GM18951 (cell line): ENCODE measurements around the gene CHRNG.
"Not testable (repeated sequence)": the region's sequence is repeated elsewhere in the genome, so short reads cannot be mapped to it uniquely, and the experiment has no call there.

Source experiments
- POLR2A ChIP-seq: IDR thresholded peaks from 4 replicates; pipeline ENCODE4 v1.6.1; 2011; ENCODE audit warnings: mild to moderate bottlenecking; ENCODE audit not compliant: insufficient read length, insufficient read depth; ENCODE audit errors: extremely low read depth
- in situ Hi-C: fragments of 300-500 bp; cut with MboI; formaldehyde crosslinking; loops from one replicate; pipeline ENCODE4 v1.12.0; 2022; ENCODE audit warnings: low sequenced_read_pairs, mixed read lengths, inconsistent platforms; ENCODE audit not compliant: unreplicated experiment

The CHRNG gene

GRCh38 chr2:232550354-232551249, 11.1 kb downstream of the CHRNG start, which contains the start of the genes EIF4E2 and TIGD1:
TSS of gene EIF4E2 (plus strand) at chr2:232550689. CDS start at chr2:232550725, 36 bp downstream.
TSS of gene TIGD1 (minus strand) at chr2:232550557. CDS start at chr2:232549882, 675 bp downstream.
- in situ Hi-C loops = no loop called here
- TF ChIP-seq POLR2A = peak; percentile 96

- in situ Hi-C loops = no loop called here
- TF ChIP-seq POLR2A = no peak
Observed at GRCh38 chr2:232551250-232551638, 11.8 kb downstream of the CHRNG start.

GRCh38 chr2:232551776-232552175, 12.3 kb downstream of the CHRNG start:
- TF ChIP-seq POLR2A = no peak
- in situ Hi-C loops = no loop called here

GRCh38 chr2:232556426-232556825, 16.9 kb downstream of the CHRNG start:
- TF ChIP-seq POLR2A = no peak
- in situ Hi-C loops = no loop called here

GRCh38 chr2:232562515-232563151, 23.1 kb downstream of the CHRNG start:
- in situ Hi-C loops = no loop called here
- no peak for TF ChIP-seq POLR2A

GRCh38 chr2:232563580-232563979, 24.1 kb downstream of the CHRNG start:
- TF ChIP-seq POLR2A = no peak
- in situ Hi-C loops = no loop called here

- no peak for TF ChIP-seq POLR2A
- in situ Hi-C loops = no loop called here
Observed at GRCh38 chr2:232567721-232568120, 28.2 kb downstream of the CHRNG start.

GRCh38 chr2:232568161-232568560, 28.7 kb downstream of the CHRNG start:
- in situ Hi-C loops = no loop called here
- TF ChIP-seq POLR2A = no peak

- TF ChIP-seq POLR2A = no peak
- in situ Hi-C loops = no loop called here
Observed at GRCh38 chr2:232569541-232569940, 30.0 kb downstream of the CHRNG start.

- in situ Hi-C loops = not testable (repeated sequence)
Observed at GRCh38 chr2:232570481-232570880, 31.0 kb downstream of the CHRNG start.

- TF ChIP-seq POLR2A = no peak
- in situ Hi-C loops = no loop called here
Observed at GRCh38 chr2:232571026-232571474, 31.6 kb downstream of the CHRNG start.

- in situ Hi-C loops = no loop called here
- TF ChIP-seq POLR2A = no peak
Observed at GRCh38 chr2:232573042-232573441, 33.5 kb downstream of the CHRNG start.

- in situ Hi-C loops = no loop called here
- TF ChIP-seq POLR2A = no peak
Observed at GRCh38 chr2:232573771-232574435, 34.4 kb downstream of the CHRNG start.
